H7 (cell line): ENCODE results near the gene RSKR. TPM values are rescaled to one million over a fixed set of nuclear protein-coding genes. Genes with fewer than 3 reads are reported as not detected.
"Not testable (repeated sequence)": the region's sequence is repeated elsewhere in the genome, so short reads cannot be mapped to it uniquely, and the experiment has no call there.

Source experiments
- DNase-seq: peaks from one replicate; pipeline ENCODE4 v3.0.0; 2012
- H3K27me3 ChIP-seq: 2 replicates; pipeline ENCODE4 v1.6.0; 2011; ENCODE audit warnings: mild to moderate bottlenecking, low read length; ENCODE audit not compliant: control insufficient read depth, insufficient read depth
- H3K36me3 ChIP-seq: replicated peaks from 2 replicates; pipeline ENCODE4 v1.5.1; 2011; ENCODE audit warnings: low read length; ENCODE audit not compliant: control insufficient read depth, insufficient read depth
- H3K4me3 ChIP-seq: 2 replicates; pipeline ENCODE4 v1.5.1; 2011; ENCODE audit warnings: low read depth, mild to moderate bottlenecking, control low read depth, low read length, moderate library complexity; ENCODE audit not compliant: insufficient read depth
- total RNA-seq: library from RNA; depleted of rRNA; stranded (reverse); fragments of >200 nt; shearing (Covaris generic); gene quantifications from 2 replicates; pipeline ENCODE4 v1.2.3, GENCODE V29; 2014

Gene RSKR
- total RNA-seq, 1 experiment from 2014 or later: 12.2 TPM

- peaks cover 33% of the 10 kb centered on the region for H3K36me3 ChIP-seq
Measured at GRCh38 chr17:28610376-28610775, 3.6 kb downstream of the RSKR start.

DNA sequence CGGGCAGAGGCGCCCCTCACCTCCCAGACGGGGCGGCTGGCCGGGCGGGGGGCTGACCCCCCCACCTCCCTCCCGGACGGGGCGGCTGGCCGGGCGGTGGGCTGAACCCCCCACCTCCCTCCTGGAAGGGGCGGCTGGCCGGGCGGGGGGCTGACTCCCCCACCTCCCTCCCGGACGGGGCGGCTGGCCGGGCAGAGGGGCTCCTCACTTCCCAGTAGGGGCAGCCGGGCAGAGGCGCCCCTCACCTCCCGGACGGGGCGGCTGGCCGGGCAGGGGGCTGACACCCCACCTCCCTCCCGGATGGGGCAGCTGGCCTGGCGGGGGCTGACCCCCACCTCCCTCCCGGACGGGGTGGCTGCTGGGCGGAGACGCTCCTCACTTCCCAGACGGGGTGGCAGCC is 10.0 kb downstream of the RSKR start:
- not testable (repeated sequence) for H3K27me3 ChIP-seq, H3K36me3 ChIP-seq, DNase-seq, H3K4me3 ChIP-seq

More at GRCh38 chr17:28610376-28610775, 3.6 kb downstream of the RSKR start:
- H3K27me3 ChIP-seq: no peaks in the 10 kb centered on the region
- no peak for DNase-seq
- no peak overlapping the region for H3K4me3 ChIP-seq

DNA sequence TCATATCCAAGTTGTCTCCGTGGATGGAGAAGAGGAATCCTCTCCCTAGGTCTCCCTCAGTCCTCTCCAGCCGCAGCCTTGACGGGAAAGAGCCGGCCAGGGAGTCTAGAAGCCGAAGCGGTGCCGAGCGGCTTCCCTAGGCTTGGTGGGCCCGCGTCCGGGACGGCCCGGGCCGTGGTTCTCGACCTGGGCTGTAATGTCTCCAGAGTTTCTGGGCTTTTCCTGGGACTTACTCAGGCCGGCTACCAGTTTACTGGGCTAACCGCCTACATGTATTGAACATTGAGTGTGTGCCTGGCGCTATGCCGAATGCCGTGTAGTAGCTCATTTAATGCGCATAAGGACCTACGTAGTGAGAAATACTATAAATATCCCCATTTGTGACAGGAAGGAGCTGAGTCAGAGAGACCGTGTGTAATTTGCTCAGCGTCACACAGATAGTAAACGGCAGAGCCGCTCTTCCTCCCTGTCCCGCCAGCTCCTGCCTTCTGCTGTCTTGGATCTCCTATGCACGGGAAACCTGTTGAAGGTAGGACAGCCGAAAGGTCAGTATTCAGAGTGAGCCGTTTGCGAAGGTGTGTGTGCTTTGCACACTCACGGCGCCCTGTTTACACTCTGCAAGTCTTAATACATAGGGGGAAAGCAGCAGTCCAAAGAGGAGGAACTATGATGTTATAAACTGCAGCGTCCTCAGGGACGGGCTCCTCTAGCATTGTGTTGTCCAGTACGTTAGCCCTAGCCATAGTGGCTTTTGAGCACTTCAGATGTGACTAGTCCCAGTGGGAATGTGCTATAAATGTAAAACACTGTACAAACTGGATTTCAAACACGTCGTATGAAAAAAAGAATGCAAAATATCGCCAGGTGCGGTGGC is 14.4 kb downstream of the RSKR start:
- Histone ChIP-seq H3K4me3 (peak overlapping the region; percentile 70), H3K36me3 (peaks cover 1% of the 10 kb centered on the region; the same call in 1 of the 2 replicates), H3K27me3 (no peaks in the 10 kb centered on the region)
- DNase-seq: peak; percentile 63

- peaks cover 1% of the 10 kb centered on the region; the same call in 1 of the 2 replicates for H3K36me3 ChIP-seq
- peak; percentile 99 for DNase-seq
- no peaks in the 10 kb centered on the region for H3K27me3 ChIP-seq
- peak within 1 kb of the TSS; percentile 70 for H3K4me3 ChIP-seq
Measured at GRCh38 chr17:28598799-28599310, 15.1 kb downstream of the RSKR start, which contains the start of gene SPAG5. Gene SPAG5, minus strand, starts transcription at chr17:28599025. Its CDS starts 79 bp downstream, at chr17:28598946.

GRCh38 chr17:28598389-28598788 is 15.6 kb downstream of the RSKR start:
- Histone ChIP-seq H3K4me3 (peak overlapping the region; percentile 70), H3K27me3 (no peaks in the 10 kb centered on the region), H3K36me3 (peaks cover 1% of the 10 kb centered on the region)
- DNase-seq: no peak

DNA sequence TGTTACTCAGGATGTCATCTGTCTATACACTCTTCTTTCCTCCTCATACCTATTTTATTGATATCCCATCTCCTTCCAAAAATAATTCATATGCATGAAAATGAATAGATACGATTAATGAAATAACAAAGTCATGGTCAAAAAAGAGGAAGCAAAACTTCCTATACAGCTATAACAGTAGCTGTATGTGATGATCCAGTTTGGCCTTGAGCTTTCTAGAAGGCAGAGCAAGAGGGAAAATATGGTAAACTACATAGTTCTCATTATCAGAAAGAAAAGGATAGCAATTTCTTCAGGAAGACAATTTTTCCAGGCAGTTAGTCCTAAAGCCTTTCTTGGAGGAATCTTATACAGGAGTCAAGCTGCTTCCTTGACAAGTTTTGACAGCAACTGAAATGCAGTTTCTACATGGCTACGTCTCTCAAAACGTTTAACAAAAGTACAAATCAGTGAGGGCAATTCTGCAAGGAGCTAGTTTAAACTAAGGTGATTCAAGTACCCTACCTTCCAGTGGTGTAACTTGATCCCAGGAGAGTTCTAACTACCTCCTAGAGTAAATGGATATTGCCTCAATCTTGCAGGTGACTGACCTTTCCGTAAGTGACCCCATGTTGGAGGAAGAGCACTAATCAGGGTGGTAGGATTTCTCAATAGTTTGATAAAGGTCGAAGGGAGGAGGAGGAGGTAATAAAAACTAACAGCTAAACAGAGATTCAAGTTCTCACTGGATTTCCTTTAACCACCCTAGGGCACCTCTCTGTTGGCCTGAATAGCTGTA is 16.2 kb downstream of the RSKR start:
- peak overlapping the region; percentile 70 for H3K4me3 ChIP-seq
- DNase-seq: no peak
- H3K27me3 ChIP-seq: no peaks in the 10 kb centered on the region
- H3K36me3 ChIP-seq: peaks cover 7% of the 10 kb centered on the region

- H3K36me3 ChIP-seq: peaks cover 38% of the 10 kb centered on the region
- H3K27me3 ChIP-seq: no peaks in the 10 kb centered on the region
- H3K4me3 ChIP-seq: no peak overlapping the region
- DNase-seq: no peak
Measured at GRCh38 chr17:28592260-28592659, 21.7 kb downstream of the RSKR start.

- Histone ChIP-seq H3K27me3 (no peaks in the 10 kb centered on the region), H3K4me3 (no peak overlapping the region), H3K36me3 (peaks cover 58% of the 10 kb centered on the region)
- no peak for DNase-seq
Measured at GRCh38 chr17:28585851-28586250, 28.1 kb downstream of the RSKR start.

DNA sequence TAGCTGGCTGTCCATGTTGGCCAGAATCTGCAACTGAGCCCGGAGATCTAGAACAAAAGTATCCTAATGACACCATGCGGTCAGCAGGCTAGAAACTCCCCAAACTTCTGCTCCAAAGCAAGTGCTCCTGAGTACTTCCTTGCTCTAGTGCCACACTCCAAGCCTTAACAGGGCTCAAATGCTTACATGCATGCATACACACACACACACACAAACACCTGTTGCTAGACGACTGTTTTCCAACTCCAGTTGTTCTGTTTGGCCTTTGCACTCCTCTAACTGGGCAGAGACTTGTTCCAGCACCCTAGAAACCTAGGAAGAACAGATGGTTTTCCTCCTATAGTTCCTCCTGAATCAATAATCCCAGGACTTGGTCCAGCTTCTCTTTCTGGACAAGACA is 29.6 kb downstream of the RSKR start:
- Histone ChIP-seq H3K4me3 (no peak overlapping the region), H3K27me3 (no peaks in the 10 kb centered on the region), H3K36me3 (peaks cover 62% of the 10 kb centered on the region)
- no peak for DNase-seq

- no peak for DNase-seq
- H3K36me3 ChIP-seq: peaks cover 71% of the 10 kb centered on the region
- H3K4me3 ChIP-seq: no peak overlapping the region
- H3K27me3 ChIP-seq: no peaks in the 10 kb centered on the region
Measured at GRCh38 chr17:28582513-28582912, 31.5 kb downstream of the RSKR start.

GRCh38 chr17:28580959-28581358 is 33.0 kb downstream of the RSKR start:
- no peaks in the 10 kb centered on the region for H3K27me3 ChIP-seq
- peaks cover 67% of the 10 kb centered on the region for H3K36me3 ChIP-seq
- H3K4me3 ChIP-seq: no peak overlapping the region
- no peak for DNase-seq

- DNase-seq: no peak
- Histone ChIP-seq H3K4me3 (no peak overlapping the region), H3K27me3 (no peaks in the 10 kb centered on the region; the same call in 1 of the 2 replicates), H3K36me3 (peaks cover 55% of the 10 kb centered on the region)
Measured at GRCh38 chr17:28579526-28579925, 34.5 kb downstream of the RSKR start.

- Histone ChIP-seq H3K36me3 (peaks cover 49% of the 10 kb centered on the region), H3K27me3 (no peaks in the 10 kb centered on the region; the same call in 1 of the 2 replicates), H3K4me3 (no peak overlapping the region)
- no peak for DNase-seq
Measured at GRCh38 chr17:28578246-28579195, 35.5 kb downstream of the RSKR start.

DNA sequence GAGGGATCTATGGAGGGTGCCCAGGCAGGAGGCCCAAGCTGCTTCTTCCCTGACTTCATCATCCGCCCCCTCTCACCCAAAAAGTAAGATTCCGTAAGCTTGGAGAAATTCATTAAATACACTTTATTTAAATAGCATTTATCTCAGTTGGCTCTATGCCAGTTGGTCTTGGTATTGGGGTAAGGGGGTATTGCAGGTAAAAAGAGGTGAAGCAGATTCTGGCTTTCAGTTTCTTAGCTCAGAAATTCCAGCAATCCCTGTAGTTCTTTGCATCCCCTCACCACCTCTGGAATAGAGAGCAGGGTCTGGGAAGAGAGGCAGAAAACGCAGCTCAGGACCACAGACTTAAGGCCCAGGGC is 36.5 kb downstream of the RSKR start:
- H3K27me3 ChIP-seq: peaks cover 3% of the 10 kb centered on the region; the same call in 1 of the 2 replicates
- peaks cover 38% of the 10 kb centered on the region for H3K36me3 ChIP-seq
- DNase-seq: no peak
- H3K4me3 ChIP-seq: no peak overlapping the region
